Left kidney (tissue), 8 donors: ENCODE results near the gene MRPL51. TPM values are rescaled to one million over a fixed set of nuclear protein-coding genes. Genes with fewer than 3 reads are reported as not detected.

Experiments
- DNase-seq: peaks from one replicate; pipeline ENCODE4 v3.0.0-alpha.2; 2013
- long read RNA-seq, 8 donors: transcript quantifications; one replicate each; lab custom pipeline, GENCODE V29; 2026
- polyA plus RNA-seq: library from polyadenylated mRNA; unstranded; fragments of 120-200 nt; gene quantifications from one replicate; pipeline ENCODE4 v1.2.1, GENCODE V29; 2013; ENCODE audit not compliant: insufficient read length

The MRPL51 gene
- 170 TPM for polyA plus RNA-seq
- long read RNA-seq, donor 1, transcript MRPL51-202 (3 exons, 601 nt): minor isoform, 7 of 123 reads
- long read RNA-seq, donor 1, transcript MRPL51-203 (2 exons, 501 nt): minor isoform, 6 of 123 reads
- long read RNA-seq, donor 1, transcript MRPL51-201 (3 exons, 1,234 nt): major isoform, 98 of 123 reads
- long read RNA-seq, donor 1, partial matches to known transcripts: 8 of 123 reads
- long read RNA-seq, donor 1, other reads (novel, unspliced or antisense): 0 of 123 reads
- long read RNA-seq, donor 2, transcript MRPL51-201 (3 exons, 1,234 nt): major isoform, 103 of 129 reads
- long read RNA-seq, donor 2, transcript MRPL51-202 (3 exons, 601 nt): minor isoform, 5 of 129 reads
- long read RNA-seq, donor 2, transcript MRPL51-205 (3 exons, 814 nt): minor isoform, 8 of 129 reads
- long read RNA-seq, donor 2, partial matches to known transcripts: 11 of 129 reads
- long read RNA-seq, donor 2, other reads (novel, unspliced or antisense): 0 of 129 reads
- long read RNA-seq, donor 3, transcript MRPL51-205 (3 exons, 814 nt): minor isoform, 6 of 130 reads
- long read RNA-seq, donor 3, transcript MRPL51-201 (3 exons, 1,234 nt): major isoform, 79 of 130 reads
- long read RNA-seq, donor 3, partial matches to known transcripts: 42 of 130 reads
- long read RNA-seq, donor 3, other reads (novel, unspliced or antisense): 0 of 130 reads
- long read RNA-seq, donor 4, transcript MRPL51-201 (3 exons, 1,234 nt): major isoform, 15 of 24 reads
- long read RNA-seq, donor 4, partial matches to known transcripts: 0 of 24 reads
- long read RNA-seq, donor 4, other reads (novel, unspliced or antisense): 0 of 24 reads
- long read RNA-seq, donor 5, transcript MRPL51-202 (3 exons, 601 nt): minor isoform, 10 of 256 reads
- long read RNA-seq, donor 5, transcript MRPL51-201 (3 exons, 1,234 nt): major isoform, 227 of 256 reads
- long read RNA-seq, donor 5, transcript MRPL51-205 (3 exons, 814 nt): minor isoform, 11 of 256 reads
- long read RNA-seq, donor 5, transcript MRPL51-203 (2 exons, 501 nt): minor isoform, 5 of 256 reads
- long read RNA-seq, donor 5, partial matches to known transcripts: 0 of 256 reads
- long read RNA-seq, donor 5, other reads (novel, unspliced or antisense): 0 of 256 reads
- long read RNA-seq, donor 6, transcript MRPL51-205 (3 exons, 814 nt): minor isoform, 6 of 134 reads
- long read RNA-seq, donor 6, transcript MRPL51-201 (3 exons, 1,234 nt): major isoform, 112 of 134 reads
- long read RNA-seq, donor 6, transcript MRPL51-203 (2 exons, 501 nt): minor isoform, 6 of 134 reads
- long read RNA-seq, donor 6, partial matches to known transcripts: 0 of 134 reads
- long read RNA-seq, donor 6, other reads (novel, unspliced or antisense): 0 of 134 reads
- long read RNA-seq, donor 7, transcript MRPL51-202 (3 exons, 601 nt): minor isoform, 8 of 217 reads
- long read RNA-seq, donor 7, transcript MRPL51-205 (3 exons, 814 nt): minor isoform, 7 of 217 reads
- long read RNA-seq, donor 7, transcript MRPL51-201 (3 exons, 1,234 nt): major isoform, 177 of 217 reads
- long read RNA-seq, donor 7, partial matches to known transcripts: 20 of 217 reads
- long read RNA-seq, donor 7, other reads (novel, unspliced or antisense): 0 of 217 reads
- long read RNA-seq, donor 8, transcript MRPL51-201 (3 exons, 1,234 nt): major isoform, 44 of 55 reads
- long read RNA-seq, donor 8, partial matches to known transcripts: 7 of 55 reads
- long read RNA-seq, donor 8, other reads (novel, unspliced or antisense): 0 of 55 reads

- DNase-seq: peak; percentile 93
These were observed at the start of gene MRPL51 for GRCh38 chr12:6492838-6493496. Gene MRPL51, minus strand, starts transcription at chr12:6493262. Its CDS starts 126 bp downstream, at chr12:6493136.

GRCh38 chr12:6542209-6543009, 49.3 kb upstream of the MRPL51 start:
- DNase-seq: peak; percentile 14

GRCh38 chr12:6541371-6542165, 48.5 kb upstream of the MRPL51 start:
- no peak for DNase-seq

GRCh38 chr12:6540181-6540877, 47.3 kb upstream of the MRPL51 start:
- DNase-seq: peak; percentile 87

GRCh38 chr12:6539707-6540134, 46.7 kb upstream of the MRPL51 start:
- DNase-seq: no peak

GRCh38 chr12:6539314-6539682, 46.2 kb upstream of the MRPL51 start:
- DNase-seq: no peak

- DNase-seq: no peak
These were observed 45.6 kb upstream of the MRPL51 start for GRCh38 chr12:6538420-6539313.

GRCh38 chr12:6537580-6538419, 44.7 kb upstream of the MRPL51 start:
- DNase-seq: peak; percentile 60

- DNase-seq: no peak
These were observed 44.0 kb upstream of the MRPL51 start for GRCh38 chr12:6536894-6537579.

- DNase-seq: no peak
These were observed 43.1 kb upstream of the MRPL51 start for GRCh38 chr12:6535960-6536847.

GRCh38 chr12:6535697-6535946, 42.6 kb upstream of the MRPL51 start:
- no peak for DNase-seq

GRCh38 chr12:6534945-6535696, 42.1 kb upstream of the MRPL51 start:
- DNase-seq: peak; percentile 37

GRCh38 chr12:6534695-6534944, 41.6 kb upstream of the MRPL51 start:
- DNase-seq: no peak
